Dermis microvascular lymphatic vessel endothelial cell (primary cell): ENCODE data around the gene ELMO2. TPM values are rescaled to one million over a fixed set of nuclear protein-coding genes. Genes with fewer than 3 reads are reported as not detected.

Experiments used
- DNase-seq, 2 donors: peaks; one replicate each; pipeline versions ENCODE4 v3.0.0 to v3.0.0-alpha.2; 2010; ENCODE audit warnings: low read depth in 2 of 2
- total RNA-seq: library from RNA; depleted of rRNA; stranded (reverse); fragments of >200 nt; gene quantifications from 2 replicates; pipeline ENCODE4 v1.2.1, GENCODE V29; 2014

Gene ELMO2, protein sequence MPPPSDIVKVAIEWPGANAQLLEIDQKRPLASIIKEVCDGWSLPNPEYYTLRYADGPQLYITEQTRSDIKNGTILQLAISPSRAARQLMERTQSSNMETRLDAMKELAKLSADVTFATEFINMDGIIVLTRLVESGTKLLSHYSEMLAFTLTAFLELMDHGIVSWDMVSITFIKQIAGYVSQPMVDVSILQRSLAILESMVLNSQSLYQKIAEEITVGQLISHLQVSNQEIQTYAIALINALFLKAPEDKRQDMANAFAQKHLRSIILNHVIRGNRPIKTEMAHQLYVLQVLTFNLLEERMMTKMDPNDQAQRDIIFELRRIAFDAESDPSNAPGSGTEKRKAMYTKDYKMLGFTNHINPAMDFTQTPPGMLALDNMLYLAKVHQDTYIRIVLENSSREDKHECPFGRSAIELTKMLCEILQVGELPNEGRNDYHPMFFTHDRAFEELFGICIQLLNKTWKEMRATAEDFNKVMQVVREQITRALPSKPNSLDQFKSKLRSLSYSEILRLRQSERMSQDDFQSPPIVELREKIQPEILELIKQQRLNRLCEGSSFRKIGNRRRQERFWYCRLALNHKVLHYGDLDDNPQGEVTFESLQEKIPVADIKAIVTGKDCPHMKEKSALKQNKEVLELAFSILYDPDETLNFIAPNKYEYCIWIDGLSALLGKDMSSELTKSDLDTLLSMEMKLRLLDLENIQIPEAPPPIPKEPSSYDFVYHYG
- 16.9 and 29.7 TPM in 2 replicates for total RNA-seq

DNA sequence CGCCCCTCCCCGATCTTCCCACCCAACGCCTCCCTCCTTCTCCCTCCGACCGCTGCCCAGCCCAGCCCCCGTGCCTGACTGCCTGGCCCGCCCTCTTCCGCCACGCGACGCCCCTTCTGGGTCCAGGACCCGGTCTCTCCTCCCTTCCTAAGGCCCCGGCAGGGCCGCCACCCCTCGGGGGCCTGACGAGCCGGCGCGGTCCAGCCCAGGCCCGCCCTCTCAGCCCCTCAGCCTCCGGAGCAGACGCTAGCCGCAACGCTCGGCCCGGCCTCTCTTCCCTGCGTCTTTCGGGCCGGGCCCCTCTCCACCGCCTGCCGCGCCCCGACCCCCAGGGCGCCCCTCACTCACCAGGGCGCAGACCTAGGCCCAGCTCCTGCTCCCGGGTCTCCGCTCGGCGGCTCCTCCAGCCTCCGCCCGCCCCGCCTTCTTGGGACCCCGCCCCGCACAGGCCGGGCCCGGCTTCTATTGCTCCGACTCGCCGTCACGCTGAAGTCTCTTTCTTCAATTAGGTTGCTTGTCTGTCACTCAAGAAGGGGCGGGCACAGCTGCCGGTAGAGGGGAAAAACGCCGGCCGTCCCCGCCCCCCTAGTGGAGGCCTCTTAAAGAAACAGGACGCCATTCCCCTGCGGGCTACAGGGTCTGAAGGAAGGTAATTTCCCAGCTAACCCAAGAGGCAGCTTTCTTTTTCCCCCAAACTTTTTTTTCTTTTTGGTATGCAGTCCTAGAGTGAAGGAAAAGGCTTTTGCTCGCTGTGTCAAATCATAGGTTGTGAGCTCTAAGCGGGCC lies at the start of gene ELMO2:
TSS of gene ELMO2 (minus strand) at position 416 of the 786 bp plus-strand sequence. CDS start 12,133 bp downstream, outside the sequence.
- DNase-seq: peak; percentile 86 to 97

DNA sequence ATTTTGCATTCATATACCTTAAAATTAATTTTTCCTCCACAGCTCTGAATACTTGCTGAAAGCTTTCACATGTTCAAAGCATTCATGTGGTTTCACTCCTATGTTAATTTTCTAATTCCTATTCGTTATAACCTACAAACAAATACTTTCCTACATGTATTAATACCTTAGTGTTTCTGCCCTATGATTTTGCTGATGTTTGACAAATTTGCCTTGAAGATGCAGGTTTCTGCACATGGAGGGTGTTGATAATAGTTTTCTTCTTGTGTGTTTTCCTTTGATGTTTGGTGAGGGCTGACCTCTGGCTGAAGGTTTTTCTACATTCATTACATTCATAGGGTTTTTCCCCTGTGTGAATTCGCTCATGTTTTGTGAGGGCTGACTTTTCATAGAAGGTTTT lies 49.3 kb upstream of the ELMO2 start:
- DNase-seq: no peak

DNA sequence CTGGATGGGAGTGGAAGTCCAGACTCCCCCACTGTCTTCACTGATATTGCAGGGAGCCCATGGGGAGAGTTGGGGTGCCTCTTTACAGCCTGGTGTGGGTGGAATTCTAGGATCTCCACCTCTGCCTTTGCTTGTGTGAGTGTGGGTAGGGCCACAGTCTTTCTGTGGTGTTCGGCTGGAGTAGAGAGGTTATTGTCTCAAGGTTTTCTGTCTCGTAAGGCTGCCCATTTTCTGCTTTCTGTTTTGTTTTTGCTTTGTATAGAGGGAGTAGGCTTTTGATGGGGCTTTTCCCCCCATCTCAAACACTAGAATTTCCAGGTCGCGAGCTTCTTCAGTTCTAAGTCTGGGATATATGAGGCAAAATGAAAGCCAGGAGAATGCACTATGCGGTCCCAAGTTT lies 40.4 kb upstream of the ELMO2 start:
- DNase-seq: no peak

DNA sequence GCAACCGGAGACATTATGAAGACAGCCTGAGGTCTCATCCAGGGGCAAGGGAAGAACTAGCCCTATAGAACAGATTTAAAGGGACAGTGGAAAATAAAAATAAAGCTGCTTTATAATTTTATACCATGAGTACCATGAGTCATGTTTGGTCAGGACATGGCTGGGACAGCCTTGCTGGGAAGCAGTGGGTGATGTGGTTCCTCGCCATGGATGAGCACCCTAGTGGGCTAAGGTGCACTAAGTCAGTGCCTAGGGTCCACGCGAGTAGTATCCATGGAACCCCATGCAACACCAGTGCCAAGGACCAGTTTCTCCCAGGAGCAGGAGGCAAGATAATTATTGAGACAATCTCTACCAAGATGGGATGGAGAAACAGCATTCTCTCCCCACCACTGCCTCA lies 33.4 kb upstream of the ELMO2 start:
- DNase-seq: no peak

DNA sequence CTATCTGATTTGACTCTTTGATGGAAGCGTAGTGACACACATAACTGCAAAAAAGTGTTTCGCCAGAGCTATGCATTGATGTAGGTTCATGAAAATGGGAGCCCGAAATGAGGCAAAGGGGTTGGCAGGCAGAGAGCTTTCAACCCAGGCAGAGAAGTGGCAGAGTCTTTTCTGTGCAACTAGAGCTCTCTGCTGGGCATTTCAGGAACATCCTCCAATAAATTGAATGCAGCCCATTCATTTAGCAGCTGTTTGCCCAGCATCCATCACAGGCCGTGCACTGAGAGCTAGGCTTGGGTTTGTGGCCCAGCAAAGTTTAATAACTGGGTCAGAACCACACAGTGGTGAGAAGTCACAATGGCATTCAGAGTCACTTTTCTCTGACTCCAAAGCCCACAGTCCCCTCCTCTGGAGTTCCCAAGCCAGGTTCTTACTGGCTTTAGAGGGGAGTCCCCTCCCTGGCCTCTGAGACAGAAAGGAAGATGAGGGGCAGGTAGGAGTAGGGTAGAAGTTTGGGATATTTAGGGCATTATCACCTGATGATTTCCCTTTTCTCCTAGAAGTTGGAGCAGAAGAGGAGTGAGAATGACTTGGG lies 31.8 kb upstream of the ELMO2 start:
- DNase-seq: peak in 1 of 2 donors; percentile 27

DNA sequence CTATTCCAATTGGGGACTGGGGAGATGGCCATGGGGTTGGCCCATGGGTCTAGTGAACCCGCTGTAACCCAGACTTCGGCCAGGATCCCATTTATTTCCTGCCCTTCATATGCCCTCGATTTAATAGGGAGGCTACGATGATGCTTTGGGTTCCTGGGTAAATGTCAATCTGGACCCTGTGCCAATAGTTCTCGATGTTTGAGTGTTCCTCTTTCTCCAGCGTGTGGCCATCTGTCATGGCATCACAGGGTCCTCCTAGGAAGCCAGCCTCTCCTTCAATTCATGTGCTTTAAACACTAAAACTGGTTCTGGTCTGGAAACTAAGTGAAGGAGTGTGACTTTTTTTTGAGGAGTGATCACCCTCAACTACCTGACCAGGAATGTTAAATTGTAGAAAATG lies 28.7 kb upstream of the ELMO2 start:
- DNase-seq: no peak

DNA sequence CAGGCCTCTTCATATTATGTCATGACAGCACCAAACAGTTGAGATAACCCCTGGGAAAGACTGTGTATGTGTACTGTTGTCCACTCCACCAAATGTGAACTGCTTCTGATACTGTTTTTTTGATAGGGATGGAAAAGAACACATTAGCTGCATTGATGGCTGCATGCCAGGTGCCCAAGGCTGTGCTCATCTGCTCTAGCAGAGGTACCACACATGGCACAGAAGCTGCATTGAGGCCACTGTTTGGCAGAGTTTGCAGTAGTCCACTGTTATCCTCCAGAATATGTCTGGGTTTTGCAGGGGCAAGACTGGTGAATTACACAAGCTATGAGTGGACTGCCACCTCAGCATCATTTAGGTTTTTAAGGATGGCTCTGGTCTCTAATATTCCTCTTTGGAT lies 28.2 kb upstream of the ELMO2 start:
- no peak for DNase-seq

DNA sequence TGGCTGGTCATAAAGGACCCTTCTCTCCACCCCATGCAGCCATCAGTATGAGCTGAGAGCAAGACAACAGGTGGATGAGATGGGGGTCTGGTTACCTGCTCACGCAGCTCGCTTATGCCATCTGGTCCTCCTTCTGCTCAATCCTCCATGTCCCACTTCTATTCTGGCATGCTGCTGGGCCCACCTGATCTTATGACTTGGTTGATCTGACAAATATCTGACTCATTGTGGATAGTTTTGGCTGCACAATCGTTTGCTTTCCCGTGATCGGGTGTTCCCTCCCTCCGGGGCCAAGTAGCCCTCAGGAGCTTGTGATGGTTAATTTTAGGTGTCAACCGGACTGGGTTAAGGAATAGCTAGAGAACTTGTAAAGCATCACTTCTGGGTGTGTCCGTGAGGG lies 26.6 kb upstream of the ELMO2 start:
- DNase-seq: no peak

DNA sequence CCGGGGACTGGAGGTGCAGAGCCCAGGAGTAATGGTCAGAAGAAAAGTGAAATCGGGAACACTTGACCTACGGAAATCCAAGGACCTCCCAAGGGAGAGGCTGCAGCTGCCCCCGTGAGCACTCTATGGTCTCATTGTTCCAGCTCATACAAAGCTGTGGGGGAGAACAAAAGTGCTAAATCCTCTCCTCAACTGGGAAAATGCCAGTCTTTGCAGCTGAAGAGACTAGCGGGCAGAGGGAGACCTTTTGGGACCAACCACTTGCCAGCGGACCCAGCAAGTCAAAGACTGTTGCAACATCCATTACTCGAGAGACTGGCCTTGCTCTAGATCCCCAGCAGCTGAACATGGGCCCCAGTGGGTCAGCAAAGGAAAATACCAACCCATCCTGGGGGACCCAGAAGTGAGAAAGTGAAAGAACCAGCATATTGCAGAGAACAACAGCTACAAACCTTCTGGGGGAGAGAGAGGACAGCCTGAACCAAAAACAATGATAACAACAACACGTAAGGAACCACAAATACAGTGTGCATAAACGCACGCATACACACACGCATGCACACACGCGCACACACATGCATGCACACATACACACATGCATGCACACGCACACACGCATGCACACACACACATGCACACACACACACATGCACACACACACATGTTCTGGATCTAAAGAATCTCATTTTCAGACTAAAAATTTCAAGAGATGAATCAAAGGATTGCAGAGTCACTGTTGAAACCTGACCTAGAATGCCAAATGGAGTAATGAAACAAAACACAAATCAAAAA lies 24.7 kb upstream of the ELMO2 start:
- DNase-seq: no peak

DNA sequence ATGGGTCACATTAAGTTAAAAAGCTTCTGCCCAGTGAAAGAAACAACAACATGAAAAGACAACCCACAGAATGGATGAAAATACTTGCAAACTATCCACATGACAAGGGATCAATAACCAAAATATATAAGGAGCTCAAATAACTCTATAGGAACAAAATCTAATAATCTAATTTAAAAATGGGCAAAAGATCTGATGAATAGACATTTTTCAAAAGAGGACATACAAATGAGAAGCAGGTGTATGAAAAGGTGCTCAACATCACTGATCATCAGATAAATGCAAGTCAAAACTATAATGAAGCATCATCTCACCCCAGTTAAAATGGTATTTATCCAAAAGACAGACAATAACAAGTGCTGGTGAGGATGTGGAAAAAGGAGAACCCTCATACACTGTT lies 21.0 kb upstream of the ELMO2 start:
- DNase-seq: no peak

DNA sequence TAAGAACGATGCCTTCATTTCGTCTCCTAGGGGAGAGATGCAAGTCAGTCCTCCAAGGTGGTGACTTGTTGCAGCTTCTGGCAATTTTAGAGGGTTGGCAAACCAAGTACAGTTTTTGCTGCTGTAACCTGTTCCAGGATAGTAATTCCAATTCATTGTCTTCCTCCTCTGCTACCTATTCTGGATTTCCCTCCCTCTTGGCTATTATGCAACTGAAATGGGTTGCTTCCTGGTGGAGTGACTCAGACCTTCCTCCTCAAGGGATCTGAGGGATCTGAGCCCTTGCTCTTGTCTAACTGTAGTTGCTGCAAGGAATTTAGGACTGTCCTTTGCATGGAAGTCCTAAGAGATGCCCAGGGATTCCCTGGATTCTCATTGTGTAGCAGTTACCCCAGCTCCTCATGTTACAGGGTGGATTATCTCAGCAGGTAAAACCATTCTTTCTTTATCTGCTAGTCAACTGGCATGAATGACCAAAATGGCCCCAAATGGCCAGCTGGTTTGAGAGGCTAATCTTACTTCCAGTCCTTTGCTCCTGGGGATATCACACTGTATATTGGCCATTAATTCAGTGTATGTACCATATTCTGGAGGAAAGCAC lies 17.6 kb upstream of the ELMO2 start:
- DNase-seq: no peak

DNA sequence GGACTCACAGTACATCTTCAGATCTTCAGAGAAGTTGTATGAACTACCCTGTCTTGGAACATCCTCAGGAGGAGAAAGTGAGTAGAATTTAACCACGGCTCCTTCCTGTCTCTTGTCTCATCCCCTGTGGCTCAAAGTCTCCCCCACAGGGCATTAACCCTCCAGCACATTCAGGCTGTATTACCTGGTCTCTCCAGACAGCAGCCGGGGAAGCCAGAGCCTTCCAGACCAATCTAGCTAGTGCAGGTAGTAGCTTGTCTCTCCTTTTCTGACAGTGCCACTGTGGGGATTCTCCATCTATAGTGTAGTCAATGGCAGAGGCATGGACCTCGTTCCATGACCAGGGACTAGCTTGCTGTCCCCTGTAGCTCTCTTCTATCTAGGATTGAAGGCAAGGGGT lies 16.9 kb upstream of the ELMO2 start:
- DNase-seq: no peak

DNA sequence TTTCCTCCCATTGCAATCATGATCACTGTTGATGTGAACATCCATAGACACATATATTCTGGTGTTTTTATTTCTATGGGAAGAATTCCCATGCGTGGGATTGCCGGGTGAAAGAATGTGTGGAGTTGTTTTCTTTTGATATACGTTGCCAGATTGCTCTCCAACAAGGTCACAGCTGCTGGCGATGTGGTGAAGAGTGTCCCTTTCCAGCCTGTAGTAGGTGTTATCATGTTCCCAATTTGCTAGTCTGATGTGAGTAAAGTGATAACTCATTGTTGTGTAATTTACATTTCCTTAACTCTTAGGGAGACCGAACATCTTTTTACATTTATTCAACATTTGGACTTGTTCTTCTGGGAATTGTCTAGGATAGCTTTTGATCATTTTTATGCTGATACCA lies 14.5 kb upstream of the ELMO2 start:
- no peak for DNase-seq

DNA sequence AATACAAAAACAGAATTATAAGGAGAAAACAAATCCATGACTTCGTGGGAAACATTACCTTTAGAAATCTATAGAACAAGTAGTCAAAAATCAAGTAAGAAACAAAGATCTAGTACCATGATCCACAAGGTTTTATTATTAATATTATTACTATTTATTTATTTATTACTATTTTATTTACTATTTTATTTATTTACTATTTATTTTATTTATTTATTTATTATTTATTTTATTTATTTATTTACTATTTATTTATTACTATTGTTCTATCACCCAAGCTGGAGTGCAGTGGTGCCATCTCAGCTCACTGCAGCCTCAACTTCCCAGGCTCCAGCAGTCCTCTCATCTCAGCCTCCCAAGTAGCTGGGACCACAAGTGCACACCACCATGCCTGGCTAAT lies 13.5 kb upstream of the ELMO2 start:
- DNase-seq: no peak

DNA sequence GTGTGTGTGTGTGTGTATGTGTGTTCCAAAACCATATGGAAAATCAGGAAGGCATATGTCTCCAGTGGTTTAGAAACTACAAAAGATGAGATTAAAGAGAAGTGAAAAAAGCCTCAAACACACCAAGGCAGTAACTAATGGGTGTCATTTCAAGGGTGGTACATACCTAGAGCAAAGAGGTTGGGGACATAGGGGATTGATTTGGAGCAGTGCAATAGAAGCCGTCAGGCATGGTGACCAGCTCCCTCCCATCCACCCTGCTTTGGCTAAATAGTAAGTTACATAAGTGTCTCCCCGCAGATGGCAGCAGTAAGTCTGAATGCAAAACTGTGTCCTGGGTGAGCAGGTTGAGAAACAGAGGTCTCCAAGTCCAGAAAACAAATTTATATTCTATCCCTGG lies 10.4 kb upstream of the ELMO2 start:
- no peak for DNase-seq

DNA sequence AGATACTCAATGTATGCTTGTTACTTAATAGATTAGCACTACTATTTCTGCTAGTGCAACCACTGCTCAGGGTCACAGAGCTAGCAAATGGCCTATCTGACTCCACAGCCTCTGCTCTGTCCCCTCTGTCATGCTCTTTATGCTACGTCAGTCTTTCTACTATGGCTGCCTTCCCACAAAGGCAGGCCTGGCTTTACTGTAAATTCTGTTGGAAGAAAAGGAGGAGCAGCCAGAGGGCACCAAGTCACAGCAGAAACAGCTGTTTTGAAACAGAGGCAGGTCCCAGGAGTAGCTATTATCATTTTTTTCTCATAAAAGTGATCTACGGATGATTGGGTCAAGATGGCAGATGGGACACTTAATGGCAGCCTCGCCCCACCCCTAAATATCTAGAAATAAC lies 10.0 kb upstream of the ELMO2 start:
- DNase-seq: no peak

DNA sequence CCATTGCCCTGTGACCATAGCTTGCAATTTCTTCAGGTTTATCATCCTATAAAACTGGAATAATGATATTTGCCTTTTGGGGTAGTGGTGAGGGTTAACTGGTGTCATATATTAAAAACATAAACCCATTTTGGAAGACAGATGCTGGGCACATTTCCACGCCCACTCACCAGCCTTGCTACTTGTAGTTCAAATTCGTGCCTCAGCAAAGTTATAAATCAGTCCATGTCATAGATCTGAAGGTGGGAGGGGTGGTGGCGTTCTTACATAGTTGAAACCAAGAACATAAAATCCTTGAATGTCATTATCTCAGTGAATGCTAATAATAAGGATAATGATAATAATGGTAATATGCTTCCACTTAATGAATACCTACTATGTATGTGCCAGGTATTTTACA lies 9.4 kb upstream of the ELMO2 start:
- DNase-seq: no peak

DNA sequence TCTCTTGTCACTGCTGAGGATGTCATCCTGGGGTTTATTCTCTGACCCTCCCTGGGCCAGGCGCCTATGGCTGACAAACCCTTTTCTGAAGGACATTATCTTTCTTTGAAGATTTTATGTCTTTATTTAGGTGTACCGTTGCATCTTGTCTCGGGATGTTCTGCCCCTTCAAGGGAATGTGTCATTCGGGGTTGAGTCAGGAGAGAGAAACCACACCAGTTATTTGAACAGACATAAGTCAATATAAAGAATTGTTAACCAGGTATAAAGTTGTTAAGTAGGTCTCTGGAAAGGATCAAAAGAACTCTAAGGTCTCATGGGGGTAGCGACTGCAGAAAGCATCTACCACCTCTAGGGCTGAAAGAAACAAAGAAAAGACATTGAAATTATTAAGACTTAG lies 8.2 kb upstream of the ELMO2 start:
- DNase-seq: no peak

DNA sequence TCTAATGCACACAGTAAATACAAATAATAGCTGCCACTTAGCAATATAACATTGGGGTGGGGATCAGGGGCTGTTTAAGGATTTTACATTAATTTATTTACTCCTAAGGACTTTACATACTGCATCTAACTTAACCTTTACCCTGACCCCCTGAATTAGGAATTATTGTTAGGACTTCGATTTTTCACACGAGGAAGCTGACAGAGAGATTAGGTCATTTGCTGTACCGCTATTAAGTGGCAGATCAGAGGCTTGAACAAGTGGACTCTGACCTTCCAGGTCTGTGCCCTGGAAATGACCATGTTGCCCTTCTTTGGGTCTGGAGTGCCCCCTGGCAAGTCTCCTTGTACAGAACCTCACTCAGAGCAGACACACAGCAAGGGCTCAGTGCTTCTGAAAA lies 5.2 kb upstream of the ELMO2 start:
- DNase-seq: no peak

DNA sequence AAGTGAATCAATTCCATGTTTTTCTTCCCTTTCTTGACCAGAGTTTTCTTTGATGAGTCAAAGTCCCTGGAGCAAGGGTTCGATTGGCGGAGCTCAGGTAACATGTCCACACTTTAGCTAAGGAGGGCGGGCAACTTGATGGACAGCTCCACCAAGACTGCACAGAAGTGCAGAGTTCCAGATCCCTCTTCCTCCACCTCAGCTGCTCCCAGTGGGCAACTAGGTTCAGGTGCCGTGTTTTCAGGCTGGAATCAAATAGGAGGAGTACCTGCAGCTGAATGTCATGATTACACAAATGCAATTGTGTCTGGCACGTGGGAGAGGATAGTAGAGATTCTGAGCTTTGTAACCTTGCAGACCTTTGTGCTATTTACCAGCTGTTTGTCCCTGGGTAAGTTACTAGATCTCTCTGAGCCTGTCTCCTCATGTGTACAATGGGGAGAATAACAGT lies 1.9 kb upstream of the ELMO2 start:
- no peak for DNase-seq

DNA sequence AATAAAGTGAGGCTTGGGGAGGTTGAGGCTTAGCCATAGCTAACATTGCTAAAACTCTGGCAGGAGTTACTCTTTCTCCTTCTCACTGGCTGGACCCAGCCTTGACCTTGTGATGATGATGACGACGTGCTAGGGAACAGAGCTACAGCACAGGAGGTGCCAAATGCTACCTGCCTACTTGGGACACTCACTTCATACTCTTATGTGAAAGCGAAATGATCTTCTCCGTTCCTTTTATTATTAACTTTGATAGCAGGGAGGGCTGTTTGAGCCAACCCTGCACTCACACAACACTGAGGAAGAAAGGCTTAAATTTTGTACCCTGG lies 1.2 kb upstream of the ELMO2 start:
- no peak for DNase-seq
